Naive thymus-derived CD4-positive, alpha-beta T cell (primary cell): Measurements from ENCODE around the gene EZH2. TPM values are rescaled to one million over a fixed set of nuclear protein-coding genes. Genes with fewer than 3 reads are reported as not detected.

Source experiments
- ATAC-seq: fragments of 150-1000 bp; cut with Tn5 transposase; 2 replicates; pipeline ENCODE4 v1.10.0; 2021; ENCODE audit warnings: mild to moderate bottlenecking, moderate library complexity
- CTCF ChIA-PET: fragments of 350-600 bp; sonication (Branson Sonifier 250); formaldehyde crosslinking; loops from one replicate; lab custom pipeline; 2021; ENCODE audit warnings: antibody characterized with exemption; lab: Charles Lee
- POLR2A ChIA-PET: fragments of 350-600 bp; sonication (Branson Sonifier 250); formaldehyde crosslinking; loops from one replicate; lab custom pipeline; 2021; ENCODE audit warnings: antibody characterized with exemption, inconsistent platforms; lab: Charles Lee
- DNase-seq, 9 donors: peaks; one replicate each; pipeline versions ENCODE4 v3.0.0 to v3.0.0-alpha.2; 2020 to 2022; ENCODE audit warnings: mixed read lengths in 1 of 9
- H3K27ac ChIP-seq: one replicate; pipeline ENCODE4 v1.7.0; 2013; ENCODE audit warnings: mild to moderate bottlenecking, low read depth, low read length, moderate library complexity
- H3K27me3 ChIP-seq, 2 donors: one replicate each; pipeline ENCODE4 v1.7.0; 2013; ENCODE audit warnings: low read length in 2 of 2, mild to moderate bottlenecking in 2 of 2, moderate library complexity in 2 of 2; ENCODE audit not compliant: control insufficient read depth in 2 of 2, insufficient read depth in 2 of 2
- H3K36me3 ChIP-seq, 3 experiments: 1 replicate in 2 of 3; 2 replicates in 1 of 3; pipeline ENCODE4 v1.7.0; 2013; ENCODE audit warnings: low read length in 3 of 3, mild to moderate bottlenecking in 3 of 3, moderate library complexity in 1 of 3; ENCODE audit not compliant: insufficient read depth in 3 of 3, control insufficient read depth in 2 of 3
- H3K4me1 ChIP-seq, 2 donors: one replicate each; pipeline ENCODE4 v1.7.0; 2013; ENCODE audit warnings: low read length in 2 of 2, mild to moderate bottlenecking in 2 of 2, moderate library complexity in 1 of 2; ENCODE audit not compliant: control insufficient read depth in 2 of 2, insufficient read depth in 2 of 2
- H3K4me3 ChIP-seq: 2 replicates; pipeline ENCODE4 v1.7.0; 2013; ENCODE audit warnings: mild to moderate bottlenecking, low read length
- H3K9me3 ChIP-seq, 3 experiments: 1 replicate in 2 of 3; 2 replicates in 1 of 3; pipeline ENCODE4 v1.7.0; 2013; ENCODE audit warnings: low read length in 3 of 3; ENCODE audit not compliant: control insufficient read depth in 2 of 3
- H3K27ac Mint-ChIP-seq, 9 donors: one replicate each; pipeline ENCODE4 v1.8.0; 2020 to 2022; ENCODE audit warnings: mixed read lengths in 9 of 9, mild to moderate bottlenecking in 8 of 9, moderate library complexity in 5 of 9, inconsistent platforms in 2 of 9
- H3K27me3 Mint-ChIP-seq, 5 donors: one replicate each; pipeline ENCODE4 v1.8.0; 2021 to 2022; ENCODE audit warnings: mixed read lengths in 5 of 5, mild to moderate bottlenecking in 1 of 5
- H3K36me3 Mint-ChIP-seq, 5 donors: one replicate each; pipeline ENCODE4 v1.8.0; 2020 to 2022; ENCODE audit warnings: mixed read lengths in 5 of 5, mild to moderate bottlenecking in 3 of 5, inconsistent platforms in 1 of 5
- H3K4me1 Mint-ChIP-seq, 7 donors: one replicate each; pipeline ENCODE4 v1.8.0; 2020 to 2022; ENCODE audit warnings: mixed read lengths in 7 of 7, mild to moderate bottlenecking in 3 of 7, inconsistent platforms in 1 of 7
- H3K4me3 Mint-ChIP-seq, 10 donors: one replicate each; pipeline ENCODE4 v1.8.0; 2020 to 2022; ENCODE audit warnings: mild to moderate bottlenecking in 10 of 10, mixed read lengths in 10 of 10, moderate library complexity in 6 of 10, inconsistent platforms in 2 of 10
- H3K9me3 Mint-ChIP-seq, 11 donors: one replicate each; pipeline ENCODE4 v1.8.0; 2020 to 2022; ENCODE audit warnings: mixed read lengths in 11 of 11, mild to moderate bottlenecking in 4 of 11, inconsistent platforms in 1 of 11, moderate library complexity in 1 of 11
- intact Hi-C, 2 donors: fragments of 100-400 bp; cut with micrococcal nuclease; formaldehyde crosslinking; loops; one replicate each; pipeline ENCODE4 v1.15.1; 2023
- polyA plus RNA-seq, 2 donors: library from polyadenylated mRNA; unstranded; fragments of 300-500 nt; fragmentation: Illumina TruSeq; gene quantifications; one replicate each; pipeline ENCODE4 v1.2.3, GENCODE V29; 2021
- total RNA-seq, 6 experiments: library from RNA in 5 of 6; stranded (reverse) in 5 of 6; gene quantifications; 1 replicate in 5 of 6; 2 replicates in 1 of 6; pipeline ENCODE4 v1.2.3 and lab custom pipeline; 2021 to 2026

The EZH2 gene
- total and polyA plus RNA-seq, 7 experiments from 2014 or later: 2.2 to 73.3 (median 8.9) TPM

GRCh38 chr7:148862481-148862880 is 21.6 kb downstream of the EZH2 start:
- Mint-ChIP-seq H3K9me3 (peaks cover 0 to 3% (median 1%) of the 10 kb centered on the region in 11 donors), H3K27ac (no peak overlapping the region), H3K36me3 (peaks cover 0 to 12% (median 1%) of the 10 kb centered on the region in 5 donors), H3K4me1 (peaks cover 7 to 46% (median 21%) of the 10 kb centered on the region in 7 donors), H3K27me3 (no peaks in the 10 kb centered on the region), H3K4me3 (no peak overlapping the region)
- Histone ChIP-seq H3K36me3 (no peaks in the 10 kb centered on the region), H3K27me3 (no peaks in the 10 kb centered on the region), H3K4me3 (no peak overlapping the region), H3K9me3 (peaks cover 0 to 2% (median under 1%) of the 10 kb centered on the region in 3 experiments), H3K27ac (no peak overlapping the region), H3K4me1 (peaks cover 0 to 4% of the 10 kb centered on the region in 2 donors)
- ATAC-seq: no peak
- POLR2A ChIA-PET: no interaction called here
- CTCF ChIA-PET: interaction anchor here (0.6 kb wide), 1 partner anchor 352 kb away, joined by 3 read pairs; no protein-coding TSS in a partner anchor
- no peak for DNase-seq
- intact Hi-C loops: loop anchor here in 1 of 2 donors (2.0 kb wide), 1 partner anchor 14 kb away; no protein-coding TSS in a partner anchor

- Mint-ChIP-seq H3K4me1 (peaks cover 11 to 41% (median 14%) of the 10 kb centered on the region in 7 donors), H3K36me3 (peaks cover 0 to 10% (median 0%) of the 10 kb centered on the region in 5 donors), H3K4me3 (no peak overlapping the region), H3K9me3 (no peaks in the 10 kb centered on the region), H3K27me3 (no peaks in the 10 kb centered on the region), H3K27ac (peak overlapping the region in 1 of 9 donors; percentile 71)
- Histone ChIP-seq H3K27me3 (no peaks in the 10 kb centered on the region), H3K36me3 (no peaks in the 10 kb centered on the region), H3K27ac (no peak overlapping the region), H3K9me3 (no peaks in the 10 kb centered on the region), H3K4me1 (peaks cover 3 to 5% of the 10 kb centered on the region in 2 donors), H3K4me3 (no peak overlapping the region)
- CTCF ChIA-PET: interaction anchor here (0.6 kb wide), 1 partner anchor 154 kb away, joined by 3 read pairs; no protein-coding TSS in a partner anchor
- DNase-seq: no peak
- POLR2A ChIA-PET: no interaction called here
- intact Hi-C loops: loop anchor here in 1 of 2 donors (5.0 kb wide), 1 partner anchor 356 kb away; no protein-coding TSS in a partner anchor
- ATAC-seq: no peak
Observed at GRCh38 chr7:148858489-148858888, 25.6 kb downstream of the EZH2 start.

- ATAC-seq (peak; percentile 57), DNase-seq (no peak)
- peak overlapping the region in 1 of 10 donors; percentile 60 for H3K4me3 Mint-ChIP-seq
- H3K9me3 ChIP-seq: no peaks in the 10 kb centered on the region
- H3K36me3 Mint-ChIP-seq: peaks cover 0 to 10% (median 0%) of the 10 kb centered on the region in 5 donors
- no peaks in the 10 kb centered on the region for H3K36me3 ChIP-seq
- no peaks in the 10 kb centered on the region for H3K27me3 Mint-ChIP-seq
- peak overlapping the region in 1 of 9 donors; percentile 63 for H3K27ac Mint-ChIP-seq
- H3K4me3 ChIP-seq: no peak overlapping the region
- H3K27ac ChIP-seq: no peak overlapping the region
- POLR2A ChIA-PET: interaction anchor here (1.4 to 1.5 kb wide), 2 partner anchors 84 to 107 kb away, joined by 4 to 5 read pairs; no protein-coding TSS in a partner anchor
- peaks cover 3 to 5% of the 10 kb centered on the region in 2 donors for H3K4me1 ChIP-seq
- H3K27me3 ChIP-seq: no peaks in the 10 kb centered on the region
- no peaks in the 10 kb centered on the region for H3K9me3 Mint-ChIP-seq
- intact Hi-C loops: loop anchor here (1.0 to 5.0 kb wide), 8 partner anchors 26 to 355 kb away; partner anchors contain the start of genes EZH2 (in 1 of the 2) and ZNF786 (in 1 of the 2)
- H3K4me1 Mint-ChIP-seq: peaks cover 8 to 45% (median 15%) of the 10 kb centered on the region in 7 donors
- CTCF ChIA-PET: interaction anchor here (0.8 to 2.2 kb wide), 12 partner anchors 10 to 114 kb away, joined by 3 to 13 read pairs (median 4); no protein-coding TSS in a partner anchor
Observed at GRCh38 chr7:148856891-148857290, 27.2 kb downstream of the EZH2 start.

DNA sequence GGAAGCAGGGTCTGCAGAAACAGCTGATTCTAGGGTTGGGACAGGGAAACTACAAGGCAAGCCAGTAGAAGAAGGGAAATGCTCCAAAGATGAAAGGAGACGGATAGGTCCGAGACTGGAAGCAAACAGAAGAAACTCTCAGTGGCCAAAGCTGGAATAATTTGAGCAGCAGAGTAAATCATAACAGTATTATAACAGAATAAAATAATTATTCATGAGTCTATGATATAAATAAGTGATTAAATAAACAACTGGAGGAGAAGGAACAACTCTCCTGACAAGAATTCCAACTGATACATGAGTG is 27.6 kb downstream of the EZH2 start:
- H3K9me3 Mint-ChIP-seq: no peaks in the 10 kb centered on the region
- ChIA-PET POLR2A (interaction anchor here (1.4 to 1.5 kb wide), 2 partner anchors 85 to 107 kb away, joined by 4 to 5 read pairs; no protein-coding TSS in a partner anchor), CTCF (interaction anchor here (0.6 to 2.2 kb wide), 21 partner anchors 9 to 189 kb away, joined by 3 to 13 read pairs (median 4); no protein-coding TSS in a partner anchor)
- no peak for DNase-seq
- intact Hi-C loops: loop anchor here (1.0 to 5.0 kb wide), 8 partner anchors 27 to 354 kb away; partner anchors contain the start of genes EZH2 (in 1 of the 2) and ZNF786 (in 1 of the 2)
- H3K4me3 Mint-ChIP-seq: peak overlapping the region in 1 of 10 donors; percentile 26
- Histone ChIP-seq H3K36me3 (no peaks in the 10 kb centered on the region), H3K9me3 (no peaks in the 10 kb centered on the region), H3K4me1 (peaks cover 3 to 5% of the 10 kb centered on the region in 2 donors), H3K4me3 (no peak overlapping the region), H3K27me3 (no peaks in the 10 kb centered on the region), H3K27ac (no peak overlapping the region)
- no peaks in the 10 kb centered on the region for H3K27me3 Mint-ChIP-seq
- peaks cover 0 to 10% (median 0%) of the 10 kb centered on the region in 5 donors for H3K36me3 Mint-ChIP-seq
- no peak for ATAC-seq
- peak overlapping the region in 3 of 9 donors; percentile 11 to 61 (median 17) for H3K27ac Mint-ChIP-seq
- H3K4me1 Mint-ChIP-seq: peaks cover 8 to 43% (median 15%) of the 10 kb centered on the region in 7 donors

- ChIA-PET CTCF (interaction anchor here (0.5 to 2.2 kb wide), 7 partner anchors 9 to 112 kb away, joined by 3 to 13 read pairs (median 5); no protein-coding TSS in a partner anchor), POLR2A (no interaction called here)
- Mint-ChIP-seq H3K4me1 (peaks cover 8 to 50% (median 20%) of the 10 kb centered on the region in 7 donors), H3K27ac (peak overlapping the region in 1 of 9 donors; percentile 3), H3K4me3 (no peak overlapping the region), H3K36me3 (peaks cover 0 to 10% (median 0%) of the 10 kb centered on the region in 5 donors), H3K27me3 (no peaks in the 10 kb centered on the region), H3K9me3 (no peaks in the 10 kb centered on the region)
- no peaks in the 10 kb centered on the region for H3K27me3 ChIP-seq
- no peak overlapping the region for H3K27ac ChIP-seq
- no peaks in the 10 kb centered on the region for H3K9me3 ChIP-seq
- peaks cover 3 to 5% of the 10 kb centered on the region in 2 donors for H3K4me1 ChIP-seq
- H3K4me3 ChIP-seq: no peak overlapping the region
- ATAC-seq (no peak), DNase-seq (no peak)
- intact Hi-C loops: loop anchor here in 1 of 2 donors (5.0 kb wide), 1 partner anchor 353 kb away; no protein-coding TSS in a partner anchor
- no peaks in the 10 kb centered on the region for H3K36me3 ChIP-seq
Observed at GRCh38 chr7:148854983-148855382, 29.1 kb downstream of the EZH2 start.

DNA sequence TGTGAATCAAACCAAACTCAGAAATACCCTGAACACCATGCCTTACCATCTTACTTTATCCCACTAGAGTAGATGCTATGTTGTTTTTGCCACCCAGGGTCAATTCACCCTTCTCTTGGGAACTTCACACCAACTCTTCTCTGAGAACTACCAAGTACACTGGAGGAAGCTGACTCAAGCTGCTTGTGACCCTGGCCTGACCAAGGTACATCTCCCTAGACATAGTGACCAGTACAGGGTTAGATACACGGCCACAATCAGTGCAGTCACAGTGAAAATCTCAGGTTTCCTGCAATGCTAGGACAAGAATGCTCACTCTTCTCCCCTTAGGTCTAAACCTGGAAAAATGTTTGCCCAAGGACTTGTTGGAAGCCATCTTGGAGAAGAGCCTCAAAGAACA is 31.8 kb downstream of the EZH2 start:
- no peak overlapping the region for H3K4me3 ChIP-seq
- Mint-ChIP-seq H3K36me3 (peaks cover 0 to 2% (median 0%) of the 10 kb centered on the region in 5 donors), H3K27ac (no peak overlapping the region), H3K9me3 (no peaks in the 10 kb centered on the region), H3K4me1 (peaks cover 15 to 64% (median 31%) of the 10 kb centered on the region in 7 donors), H3K27me3 (no peaks in the 10 kb centered on the region), H3K4me3 (no peak overlapping the region)
- intact Hi-C loops: no loop called here
- ChIA-PET CTCF (no interaction called here), POLR2A (interaction anchor here (0.7 to 1.1 kb wide), 2 partner anchors 110 to 147 kb away, joined by 3 read pairs; no protein-coding TSS in a partner anchor)
- no peaks in the 10 kb centered on the region for H3K27me3 ChIP-seq
- no peak for ATAC-seq
- no peaks in the 10 kb centered on the region for H3K36me3 ChIP-seq
- H3K27ac ChIP-seq: no peak overlapping the region
- DNase-seq: no peak
- no peaks in the 10 kb centered on the region for H3K9me3 ChIP-seq
- peaks cover 4 to 5% of the 10 kb centered on the region in 2 donors for H3K4me1 ChIP-seq
